NCI-H146 (cell line): Measurements from ENCODE around the gene RAPGEF1.

Experiments
- DNase-seq: peaks from one replicate; lab custom pipeline; 2025; lab: John Stamatoyannopoulos, UW

RAPGEF1 gene

DNA sequence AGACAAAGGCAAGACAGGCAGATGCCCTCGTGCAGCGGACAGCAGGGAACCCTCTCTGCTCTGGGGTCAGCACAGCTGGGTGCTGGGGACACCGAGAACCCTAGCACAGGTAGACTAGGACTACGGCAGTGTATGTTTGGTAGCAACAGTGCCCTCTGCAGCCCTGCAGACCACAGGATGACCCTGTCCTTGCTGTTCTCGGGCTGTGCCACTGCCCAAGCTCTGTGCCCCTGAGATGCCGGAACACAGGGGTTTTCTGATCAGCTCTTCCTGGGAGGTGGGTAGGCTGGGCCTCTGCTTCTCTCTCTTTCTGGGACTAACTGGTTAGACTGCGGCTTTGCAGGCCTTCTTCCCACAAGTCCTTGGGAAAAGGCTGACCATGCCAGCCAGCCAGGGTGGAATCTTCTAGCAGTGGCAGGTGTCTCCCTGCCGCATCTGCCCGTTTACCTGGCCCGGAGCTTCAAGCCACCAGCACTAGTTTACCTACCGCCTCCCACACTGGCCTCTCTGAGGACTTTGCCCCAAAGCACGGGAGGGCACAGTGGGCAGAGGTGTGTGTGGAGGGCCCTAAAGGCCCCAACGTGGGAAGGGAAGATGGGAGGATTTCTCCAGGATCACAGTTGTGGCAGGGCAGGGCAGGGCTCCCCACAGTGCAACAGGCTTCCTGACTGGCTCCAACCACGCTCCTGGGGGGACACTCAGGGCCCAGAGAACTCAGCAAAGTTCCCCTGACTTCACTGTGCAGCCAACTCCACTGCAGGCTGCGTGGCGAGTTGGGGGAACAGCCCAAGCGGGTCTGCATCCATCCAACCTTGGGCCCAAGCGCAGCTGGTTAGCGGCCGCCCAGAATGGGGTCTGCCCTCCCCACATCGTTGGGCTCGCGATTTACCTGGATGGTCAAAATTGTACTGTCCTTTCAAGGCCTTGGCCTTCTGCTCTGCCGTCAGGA, 210.0 kb downstream of the RAPGEF1 start:
- DNase-seq = no peak

DNA sequence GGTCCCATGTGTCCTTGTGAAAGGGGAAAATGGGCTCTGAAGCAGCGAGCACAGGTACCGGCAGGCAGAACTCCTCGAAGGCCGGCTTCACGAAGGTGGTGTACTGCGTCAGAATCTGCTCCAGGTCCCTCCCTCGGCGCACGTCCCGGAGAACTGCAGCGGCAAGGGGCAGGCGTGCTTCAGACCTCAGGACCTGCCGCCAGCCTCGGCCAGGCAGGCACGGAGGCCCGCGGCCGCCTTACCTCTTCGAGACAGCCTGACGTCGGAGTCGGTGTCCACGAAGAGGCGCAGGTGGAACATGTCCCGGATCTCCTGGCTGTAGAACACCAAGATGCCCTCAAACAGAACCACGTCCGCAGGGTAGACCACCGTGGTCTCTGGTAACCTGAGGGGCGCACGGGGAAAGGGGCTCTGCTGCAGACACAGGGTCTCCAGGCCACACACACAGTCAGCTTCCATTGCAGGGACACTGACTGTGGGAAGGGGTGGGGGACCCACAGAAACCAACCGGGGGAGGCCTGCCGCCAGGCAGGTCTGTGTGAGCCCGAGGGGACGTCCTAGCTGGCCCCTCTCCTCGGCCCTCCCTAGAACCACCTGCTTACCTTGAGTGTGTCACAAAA, 210.9 kb downstream of the RAPGEF1 start:
- DNase-seq = no peak

DNA sequence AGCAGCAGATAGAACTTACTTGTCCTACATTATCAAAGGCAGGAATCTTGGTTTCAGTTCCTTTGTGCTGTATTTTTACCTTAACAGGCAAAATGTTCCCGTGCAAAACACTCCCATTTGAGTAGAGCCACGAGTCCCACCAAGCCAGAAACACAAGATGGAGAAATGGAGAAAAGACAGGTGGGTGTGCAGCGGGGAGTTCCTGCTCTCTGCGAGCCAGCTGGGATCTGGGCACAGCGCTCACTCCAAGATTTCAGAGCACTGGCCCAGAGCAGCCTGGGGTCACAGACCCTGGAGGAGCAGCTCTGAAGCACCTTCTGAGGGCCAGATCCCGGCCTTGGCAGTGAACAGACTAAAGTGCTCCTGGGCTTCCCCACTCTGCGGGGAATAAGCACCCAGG, 211.7 kb downstream of the RAPGEF1 start:
- no peak for DNase-seq
